ENCODE results near the gene MAML2. TPM values are rescaled to one million over a fixed set of nuclear protein-coding genes. Genes with fewer than 3 reads are reported as not detected.

Gene MAML2
- total and polyA plus RNA-seq, 7 donors, result 2.8 to 20.7 (median 11.8) TPM

GRCh38 chr11:96314326-96315020, 28.5 kb downstream of the MAML2 start:
- intact Hi-C loops (cut with DNase I), result no loop called here
- WGBS, 2 donors, result 9 to 29% methylated on average over 4 of the region's 4 CpGs
- TF ChIP-seq POLR2A (IDR thresholded peaks at IDR 0.05) (no peak), EP300 (IDR thresholded peaks at IDR 0.05) (no peak), POLR2AphosphoS5 (IDR thresholded peaks at IDR 0.05) (no peak), CTCF (IDR thresholded peaks at IDR 0.05) (no peak)
- Histone ChIP-seq H3K4me1 (peaks cover 0 to 69% (median 45%) of the 10 kb centered on the region in 4 donors), H3K9me3 (no peaks in the 10 kb centered on the region), H3K4me3 (no peak overlapping the region), H3K36me3 (no peaks in the 10 kb centered on the region), H3K27me3 (no peaks in the 10 kb centered on the region), H3K27ac (peak overlapping the region; percentile 14 to 56 (median 24))
- DNase-seq, result no peak

- intact Hi-C loops (cut with DNase I), result no loop called here
Observed at GRCh38 chr11:96313163-96313562, 29.8 kb downstream of the MAML2 start.

GRCh38 chr11:96311120-96311568, 31.9 kb downstream of the MAML2 start:
- H3K27ac ChIP-seq, result peak overlapping the region in 3 of 4 donors; percentile 15 to 63 (median 31)
- H3K36me3 ChIP-seq, result no peaks in the 10 kb centered on the region
- peak in 1 of 4 donors; percentile 43 for TF ChIP-seq POLR2AphosphoS5 (IDR thresholded peaks at IDR 0.05)
- TF ChIP-seq EP300 (IDR thresholded peaks at IDR 0.05), result no peak
- H3K9me3 ChIP-seq, result no peaks in the 10 kb centered on the region
- intact Hi-C loops (cut with DNase I), result no loop called here
- WGBS, 2 donors, result 16 to 61% methylated on average over 2 of the region's 2 CpGs
- peaks cover 0 to 74% (median 53%) of the 10 kb centered on the region in 4 donors for H3K4me1 ChIP-seq
- no peak overlapping the region for H3K4me3 ChIP-seq
- H3K27me3 ChIP-seq, result no peaks in the 10 kb centered on the region
- DNase-seq, result no peak

More at GRCh38 chr11:96313163-96313562, 29.8 kb downstream of the MAML2 start:
- no peak for TF ChIP-seq CTCF (IDR thresholded peaks at IDR 0.05)
- no peak for TF ChIP-seq POLR2AphosphoS5 (IDR thresholded peaks at IDR 0.05)
- no peak for TF ChIP-seq EP300 (IDR thresholded peaks at IDR 0.05)
- no peak for TF ChIP-seq POLR2A (IDR thresholded peaks at IDR 0.05)
- no peak overlapping the region for H3K4me3 ChIP-seq
- H3K27ac ChIP-seq, result peak overlapping the region in 1 of 4 donors; percentile 56
- H3K4me1 ChIP-seq, result peaks cover 0 to 72% (median 47%) of the 10 kb centered on the region in 4 donors
- no peaks in the 10 kb centered on the region for H3K9me3 ChIP-seq
- no peaks in the 10 kb centered on the region for H3K36me3 ChIP-seq
- DNase-seq, result no peak
- 87 to 88% methylated on average over 6 of the region's 6 CpGs for WGBS, 2 donors
- no peaks in the 10 kb centered on the region for H3K27me3 ChIP-seq

GRCh38 chr11:96310236-96310635, 32.8 kb downstream of the MAML2 start:
- H3K4me3 ChIP-seq, result no peak overlapping the region
- no peaks in the 10 kb centered on the region for H3K36me3 ChIP-seq
- no peaks in the 10 kb centered on the region for H3K9me3 ChIP-seq
- H3K27ac ChIP-seq, result peak overlapping the region in 2 of 4 donors; percentile 15 to 31
- no peaks in the 10 kb centered on the region for H3K27me3 ChIP-seq
- no peak for TF ChIP-seq CTCF (IDR thresholded peaks at IDR 0.05)
- 36 to 77% methylated on average over 1 of the region's 1 CpG for WGBS, 2 donors
- peaks cover 0 to 69% (median 57%) of the 10 kb centered on the region in 4 donors for H3K4me1 ChIP-seq
- no peak for DNase-seq
- intact Hi-C loops (cut with DNase I), result no loop called here

- peak overlapping the region in 1 of 4 donors; percentile 2 for H3K27ac ChIP-seq
- H3K9me3 ChIP-seq, result no peaks in the 10 kb centered on the region
- WGBS, 2 donors, result 21 to 63% methylated on average over 5 of the region's 5 CpGs
- no peaks in the 10 kb centered on the region for H3K36me3 ChIP-seq
- DNase-seq, result no peak
- H3K4me1 ChIP-seq, result peaks cover 0 to 68% (median 55%) of the 10 kb centered on the region in 4 donors
- no peaks in the 10 kb centered on the region for H3K27me3 ChIP-seq
- intact Hi-C loops (cut with DNase I), result loop anchor here (5.0 kb wide), 1 partner anchor 67 kb away; no protein-coding TSS in a partner anchor
- TF ChIP-seq CTCF (IDR thresholded peaks at IDR 0.05), result no peak
- TF ChIP-seq POLR2AphosphoS5 (IDR thresholded peaks at IDR 0.05), result no peak
- H3K4me3 ChIP-seq, result no peak overlapping the region
Observed at GRCh38 chr11:96309643-96310017, 33.4 kb downstream of the MAML2 start.
